Esophagus (tissue), 2 donors: Measurements from ENCODE around the gene IL15RA. TPM values are rescaled to one million over a fixed set of nuclear protein-coding genes. Genes with fewer than 3 reads are reported as not detected.
"Not testable (repeated sequence)": the region's sequence is repeated elsewhere in the genome, so short reads cannot be mapped to it uniquely, and the experiment has no call there.

Experiments
- H3K27ac ChIP-seq, 2 donors: one replicate each; pipeline ENCODE4 v1.5.1; 2013; ENCODE audit warnings: low read depth in 2 of 2, mild to moderate bottlenecking in 2 of 2, inconsistent platforms in 1 of 2, low read length in 1 of 2, moderate library complexity in 1 of 2
- H3K27me3 ChIP-seq, 2 donors: one replicate each; pipeline ENCODE4 v1.6.1; 2013; ENCODE audit warnings: low read length in 2 of 2, control low read depth in 1 of 2, mild to moderate bottlenecking in 1 of 2; ENCODE audit not compliant: insufficient read depth in 2 of 2, control insufficient read depth in 1 of 2
- H3K36me3 ChIP-seq, 2 donors: one replicate each; pipeline ENCODE4 v1.6.1; 2013; ENCODE audit warnings: low read length in 1 of 2; ENCODE audit not compliant: control insufficient read depth in 2 of 2, insufficient read depth in 2 of 2
- H3K4me1 ChIP-seq, 2 donors: one replicate each; pipeline ENCODE4 v1.6.1; 2013; ENCODE audit warnings: low read length in 1 of 2; ENCODE audit not compliant: control insufficient read depth in 2 of 2, insufficient read depth in 2 of 2
- H3K4me3 ChIP-seq, 2 donors: one replicate each; pipeline ENCODE4 v1.5.1; 2013; ENCODE audit warnings: low read length in 2 of 2, mild to moderate bottlenecking in 2 of 2, low read depth in 1 of 2, moderate library complexity in 1 of 2
- H3K9me3 ChIP-seq, 2 donors: one replicate each; pipeline ENCODE4 v1.6.1; 2013; ENCODE audit warnings: mild to moderate bottlenecking in 2 of 2, low read depth in 1 of 2, low read length in 1 of 2, moderate library complexity in 1 of 2; ENCODE audit not compliant: control insufficient read depth in 2 of 2, insufficient read depth in 1 of 2
- whole genome bisulfite sequencing, 2 donors: extraction: QIAGEN DNeasy Blood & Tissue Kit; methylation state at CpG; one replicate each; pipeline ENCODE4 v1.1.7; 2013; 5-methylcytosine and 5-hydroxymethylcytosine counted together
- polyA plus RNA-seq, 2 donors: library from polyadenylated mRNA; stranded (reverse); fragments of 200-250 nt; gene quantifications; one replicate each; pipeline ENCODE4 v1.2.3, GENCODE V29; 2013
- donor health status: healthy with polysubstance abuse.
- donor health status: Bipolar disorder and iron deficiency.

The IL15RA gene
- polyA plus RNA-seq, 2 donors: 2.5 to 6.4 TPM

- no peak overlapping the region for H3K4me3 ChIP-seq
- no peaks in the 10 kb centered on the region for H3K9me3 ChIP-seq
- H3K4me1 ChIP-seq: no peaks in the 10 kb centered on the region
- peaks cover 5 to 31% of the 10 kb centered on the region in 2 donors for H3K36me3 ChIP-seq
- 91 to 92% methylated on average over 10 of the region's 10 CpGs for WGBS, 2 donors
- H3K27ac ChIP-seq: no peak overlapping the region
- H3K27me3 ChIP-seq: no peaks in the 10 kb centered on the region
Observed at GRCh38 chr10:5963591-5963990, 13.8 kb downstream of the IL15RA start.

- Histone ChIP-seq H3K4me3 (no peak overlapping the region), H3K9me3 (no peaks in the 10 kb centered on the region), H3K27ac (no peak overlapping the region), H3K36me3 (peaks cover 5 to 31% of the 10 kb centered on the region in 2 donors), H3K27me3 (no peaks in the 10 kb centered on the region), H3K4me1 (no peaks in the 10 kb centered on the region)
- 91 to 92% methylated on average over 7 of the region's 7 CpGs for WGBS, 2 donors
Observed at GRCh38 chr10:5963071-5963470, 14.3 kb downstream of the IL15RA start.

- 95 to 97% methylated on average over 10 of the region's 10 CpGs for WGBS, 2 donors
- peaks cover 5 to 31% of the 10 kb centered on the region in 2 donors for H3K36me3 ChIP-seq
- not testable (repeated sequence) for H3K4me1 ChIP-seq, H3K4me3 ChIP-seq, H3K27me3 ChIP-seq, H3K9me3 ChIP-seq, H3K27ac ChIP-seq
Observed at GRCh38 chr10:5962358-5962940, 14.9 kb downstream of the IL15RA start.

GRCh38 chr10:5961405-5962100, 15.8 kb downstream of the IL15RA start:
- 92 to 93% methylated on average over 29 of the region's 29 CpGs for WGBS, 2 donors
- peaks cover 5 to 31% of the 10 kb centered on the region in 2 donors for H3K36me3 ChIP-seq

GRCh38 chr10:5960973-5961275, 16.4 kb downstream of the IL15RA start:
- not testable (repeated sequence) for H3K27me3 ChIP-seq, H3K4me3 ChIP-seq, H3K9me3 ChIP-seq, H3K27ac ChIP-seq, H3K4me1 ChIP-seq
- H3K36me3 ChIP-seq: peaks cover 5 to 31% of the 10 kb centered on the region in 2 donors
- 95 to 98% methylated on average over 10 of the region's 10 CpGs for WGBS, 2 donors

More at GRCh38 chr10:5961405-5962100, 15.8 kb downstream of the IL15RA start:
- no peak overlapping the region for H3K27ac ChIP-seq
- no peaks in the 10 kb centered on the region for H3K4me1 ChIP-seq
- H3K27me3 ChIP-seq: no peaks in the 10 kb centered on the region
- H3K9me3 ChIP-seq: no peaks in the 10 kb centered on the region
- no peak overlapping the region for H3K4me3 ChIP-seq

- Histone ChIP-seq H3K4me1 (no peaks in the 10 kb centered on the region), H3K36me3 (peaks cover 5 to 33% of the 10 kb centered on the region in 2 donors), H3K4me3 (no peak overlapping the region), H3K9me3 (no peaks in the 10 kb centered on the region), H3K27me3 (no peaks in the 10 kb centered on the region), H3K27ac (no peak overlapping the region)
- 90 to 93% methylated on average over 18 of the region's 18 CpGs for WGBS, 2 donors
Observed at GRCh38 chr10:5960070-5960972, 17.0 kb downstream of the IL15RA start.

GRCh38 chr10:5959581-5960069, 17.7 kb downstream of the IL15RA start:
- Histone ChIP-seq H3K4me1 (no peaks in the 10 kb centered on the region), H3K36me3 (peaks cover 5 to 32% of the 10 kb centered on the region in 2 donors), H3K4me3 (no peak overlapping the region), H3K27ac (no peak overlapping the region), H3K9me3 (no peaks in the 10 kb centered on the region), H3K27me3 (no peaks in the 10 kb centered on the region)
- WGBS, 2 donors: 93 to 98% methylated on average over 10 of the region's 10 CpGs

GRCh38 chr10:5959142-5959541, 18.2 kb downstream of the IL15RA start:
- Histone ChIP-seq H3K4me3 (no peak overlapping the region), H3K4me1 (no peaks in the 10 kb centered on the region), H3K27ac (no peak overlapping the region), H3K9me3 (no peaks in the 10 kb centered on the region), H3K27me3 (no peaks in the 10 kb centered on the region), H3K36me3 (peaks cover 5 to 32% of the 10 kb centered on the region in 2 donors)
- 72 to 85% methylated on average over 5 of the region's 5 CpGs for WGBS, 2 donors

- H3K36me3 ChIP-seq: peaks cover 5 to 32% of the 10 kb centered on the region in 2 donors
Observed at GRCh38 chr10:5958675-5959074, 18.7 kb downstream of the IL15RA start.

More at GRCh38 chr10:5958675-5959074, 18.7 kb downstream of the IL15RA start:
- Histone ChIP-seq H3K9me3 (no peaks in the 10 kb centered on the region), H3K27me3 (no peaks in the 10 kb centered on the region), H3K4me3 (no peak overlapping the region), H3K4me1 (no peaks in the 10 kb centered on the region), H3K27ac (no peak overlapping the region)
- WGBS, 2 donors: 80 to 83% methylated on average over 6 of the region's 6 CpGs
